Measurements from ENCODE around the gene RNLS.

Gene RNLS

DNA sequence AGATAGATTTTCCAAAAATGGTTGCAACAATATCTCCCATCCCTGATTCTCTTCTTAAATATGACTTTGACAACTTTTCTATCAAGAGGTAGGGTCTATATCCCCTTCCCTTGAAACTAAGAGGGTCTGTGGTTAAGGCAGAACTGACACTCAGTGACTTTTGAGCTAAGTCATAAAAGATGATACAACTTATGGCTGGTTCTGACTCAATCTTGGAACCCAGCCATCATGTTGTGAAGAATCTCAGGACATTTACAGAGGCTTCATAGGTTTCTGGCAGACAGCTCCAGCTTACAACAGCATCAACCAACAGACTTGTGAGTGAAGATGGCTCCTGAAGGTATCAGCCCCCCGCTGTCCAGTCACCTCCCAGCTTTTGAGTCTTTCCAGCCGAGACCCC is 203.5 kb downstream of the RNLS start:
- TF ChIP-seq, protein P1, sequence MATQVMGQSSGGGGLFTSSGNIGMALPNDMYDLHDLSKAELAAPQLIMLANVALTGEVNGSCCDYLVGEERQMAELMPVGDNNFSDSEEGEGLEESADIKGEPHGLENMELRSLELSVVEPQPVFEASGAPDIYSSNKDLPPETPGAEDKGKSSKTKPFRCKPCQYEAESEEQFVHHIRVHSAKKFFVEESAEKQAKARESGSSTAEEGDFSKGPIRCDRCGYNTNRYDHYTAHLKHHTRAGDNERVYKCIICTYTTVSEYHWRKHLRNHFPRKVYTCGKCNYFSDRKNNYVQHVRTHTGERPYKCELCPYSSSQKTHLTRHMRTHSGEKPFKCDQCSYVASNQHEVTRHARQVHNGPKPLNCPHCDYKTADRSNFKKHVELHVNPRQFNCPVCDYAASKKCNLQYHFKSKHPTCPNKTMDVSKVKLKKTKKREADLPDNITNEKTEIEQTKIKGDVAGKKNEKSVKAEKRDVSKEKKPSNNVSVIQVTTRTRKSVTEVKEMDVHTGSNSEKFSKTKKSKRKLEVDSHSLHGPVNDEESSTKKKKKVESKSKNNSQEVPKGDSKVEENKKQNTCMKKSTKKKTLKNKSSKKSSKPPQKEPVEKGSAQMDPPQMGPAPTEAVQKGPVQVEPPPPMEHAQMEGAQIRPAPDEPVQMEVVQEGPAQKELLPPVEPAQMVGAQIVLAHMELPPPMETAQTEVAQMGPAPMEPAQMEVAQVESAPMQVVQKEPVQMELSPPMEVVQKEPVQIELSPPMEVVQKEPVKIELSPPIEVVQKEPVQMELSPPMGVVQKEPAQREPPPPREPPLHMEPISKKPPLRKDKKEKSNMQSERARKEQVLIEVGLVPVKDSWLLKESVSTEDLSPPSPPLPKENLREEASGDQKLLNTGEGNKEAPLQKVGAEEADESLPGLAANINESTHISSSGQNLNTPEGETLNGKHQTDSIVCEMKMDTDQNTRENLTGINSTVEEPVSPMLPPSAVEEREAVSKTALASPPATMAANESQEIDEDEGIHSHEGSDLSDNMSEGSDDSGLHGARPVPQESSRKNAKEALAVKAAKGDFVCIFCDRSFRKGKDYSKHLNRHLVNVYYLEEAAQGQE (IDR thresholded peaks at IDR 0.05; ENCODE audit: insufficient read depth in 1 of 2, low read depth in 2 of 2, low read length in 2 of 2) = no peak
- no peak for TF ChIP-seq SIN3A (IDR thresholded peaks at IDR 0.05; ENCODE audit: borderline replicate concordance, insufficient read depth, low read length)
- no peak for TF ChIP-seq FOXP2 (optimal IDR thresholded peaks at IDR 0.05; ENCODE audit: borderline replicate concordance, extremely low read depth, extremely low read length, insufficient read depth)
- no peak for TF ChIP-seq TAF1 (IDR thresholded peaks at IDR 0.05; ENCODE audit: borderline replicate concordance, insufficient read depth, low read length)

- TF ChIP-seq FOXP2 (optimal IDR thresholded peaks at IDR 0.05; ENCODE audit: borderline replicate concordance, extremely low read depth, extremely low read length, insufficient read depth) (no peak), TAF1 (IDR thresholded peaks at IDR 0.05; ENCODE audit: borderline replicate concordance, insufficient read depth, low read length) (no peak), SIN3A (IDR thresholded peaks at IDR 0.05; ENCODE audit: borderline replicate concordance, insufficient read depth, low read length) (no peak)
- TF ChIP-seq, protein P1 (IDR thresholded peaks at IDR 0.05; ENCODE audit: insufficient read depth in 1 of 2, low read depth in 2 of 2, low read length in 2 of 2) = no peak
These were observed 205.6 kb downstream of the RNLS start for GRCh38 chr10:88377510-88377909.

DNA sequence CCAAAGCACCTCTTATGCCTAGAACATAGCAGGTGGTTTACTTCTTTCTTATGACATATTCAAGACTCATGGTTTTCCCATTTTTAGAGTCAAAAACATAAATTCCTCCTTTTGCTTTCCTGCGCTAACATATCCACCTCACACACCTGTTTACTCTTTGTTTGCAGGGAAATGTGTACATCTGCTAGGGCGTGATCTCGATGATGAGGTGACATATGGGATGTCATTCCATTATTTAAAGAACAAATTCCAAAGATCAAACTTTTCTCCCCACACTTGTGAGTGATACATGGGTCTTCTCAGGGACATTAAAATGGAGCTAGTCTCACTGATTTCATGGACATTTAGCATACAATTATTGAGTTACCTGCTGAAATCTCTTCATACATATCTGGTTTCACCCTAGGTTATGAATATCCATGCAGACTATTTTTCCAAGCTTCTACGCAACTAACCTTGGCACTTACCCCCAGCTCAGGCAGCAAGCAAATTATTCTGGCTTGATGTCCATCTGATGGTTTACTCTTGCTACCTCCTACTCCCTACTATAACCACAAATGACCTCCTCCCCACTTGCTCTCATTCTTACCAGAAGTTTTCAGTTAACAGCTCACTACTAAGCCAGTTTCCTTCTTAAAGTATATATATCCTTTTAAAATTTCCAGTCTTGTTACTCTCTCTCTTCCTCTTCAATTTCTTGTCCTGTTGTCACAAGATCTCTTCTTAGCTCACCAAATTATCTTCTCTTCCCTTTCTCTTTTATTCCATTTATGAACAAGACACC is 208.5 kb downstream of the RNLS start:
- TF ChIP-seq SIN3A (IDR thresholded peaks at IDR 0.05; ENCODE audit: borderline replicate concordance, insufficient read depth, low read length) (no peak), TAF1 (IDR thresholded peaks at IDR 0.05; ENCODE audit: borderline replicate concordance, insufficient read depth, low read length) (no peak), POLR2AphosphoS5 (IDR thresholded peaks at IDR 0.05; ENCODE audit: low read depth, low read length) (no peak), FOXP2 (optimal IDR thresholded peaks at IDR 0.05; ENCODE audit: borderline replicate concordance, extremely low read depth, extremely low read length, insufficient read depth) (no peak)
- TF ChIP-seq, protein P1 (IDR thresholded peaks at IDR 0.05; ENCODE audit: insufficient read depth in 1 of 2, low read depth in 2 of 2, low read length in 2 of 2) = no peak

DNA sequence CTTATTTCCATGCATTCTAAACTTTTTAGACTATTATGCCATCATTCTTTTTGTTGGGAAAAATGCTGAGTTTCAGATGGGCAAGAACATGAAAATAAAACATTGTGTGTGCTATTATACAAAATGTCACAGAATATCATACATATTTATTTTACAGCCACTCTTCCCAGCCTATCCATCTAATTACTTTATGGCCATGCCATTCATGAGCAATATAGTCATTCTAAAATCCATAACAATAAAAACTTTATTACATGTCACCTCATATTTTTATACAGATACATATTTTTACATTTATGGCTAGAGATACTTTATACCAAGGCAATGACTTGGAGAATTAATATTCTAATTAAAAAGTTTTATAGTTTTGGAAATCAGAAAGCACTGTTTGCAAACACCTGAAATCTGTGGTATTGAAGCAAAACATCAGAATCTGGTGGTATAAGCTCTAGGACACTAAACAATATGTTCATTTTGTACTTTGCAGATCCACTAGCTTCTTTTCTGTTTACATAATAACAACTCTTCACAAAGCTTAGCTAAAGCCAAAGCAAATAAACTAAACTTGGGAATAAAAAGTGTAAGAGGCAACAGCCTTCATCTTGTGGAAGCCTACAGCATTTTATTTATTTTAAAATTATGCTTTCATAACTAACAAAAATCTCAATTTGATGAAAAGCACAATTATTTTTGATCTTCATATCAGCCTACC is 210.1 kb downstream of the RNLS start:
- TF ChIP-seq, protein P1 (IDR thresholded peaks at IDR 0.05; ENCODE audit: insufficient read depth in 1 of 2, low read depth in 2 of 2, low read length in 2 of 2) = no peak
- no peak for TF ChIP-seq POLR2AphosphoS5 (IDR thresholded peaks at IDR 0.05; ENCODE audit: low read depth, low read length)
- TF ChIP-seq SIN3A (IDR thresholded peaks at IDR 0.05; ENCODE audit: borderline replicate concordance, insufficient read depth, low read length) = no peak
- TF ChIP-seq TAF1 (IDR thresholded peaks at IDR 0.05; ENCODE audit: borderline replicate concordance, insufficient read depth, low read length) = no peak
- TF ChIP-seq FOXP2 (optimal IDR thresholded peaks at IDR 0.05; ENCODE audit: borderline replicate concordance, extremely low read depth, extremely low read length, insufficient read depth) = no peak

Data from PFSK-1 (cell line).